Measurements from ENCODE around the gene ELAVL2. TPM values are rescaled to one million over a fixed set of nuclear protein-coding genes. Genes with fewer than 3 reads are reported as not detected.

Gene ELAVL2
- total RNA-seq, 1 experiment from 2014 or later = 16.8 TPM

GRCh38 chr9:23825700-23826099 lies 340 bp downstream of the ELAVL2 start:
- Histone ChIP-seq H3K79me2 (ENCODE audit: insufficient read depth, low read length) (no peaks in the 10 kb centered on the region; the same call in 1 of the 2 replicates), H3K79me1 (ENCODE audit: insufficient read depth, low read depth, low read length, poor library complexity, severe bottlenecking) (no peaks in the 10 kb centered on the region), H4K8ac (replicated peaks; ENCODE audit: insufficient read length, low read depth, low read length) (no peak overlapping the region), H4K91ac (ENCODE audit: insufficient read length, low read depth, low read length) (no peak overlapping the region), H3K9ac (ENCODE audit: extremely low read depth, insufficient read length, low read length) (peak overlapping the region; percentile 23), H2BK20ac (ENCODE audit: low read depth, low read length, poor library complexity, severe bottlenecking) (no peak overlapping the region), H2BK5ac (ENCODE audit: insufficient read length, low read length) (no peak overlapping the region), H3K23me2 (ENCODE audit: insufficient read length, low read depth, low read length, poor library complexity, severe bottlenecking) (peaks cover 50% of the 10 kb centered on the region), H3K27me3 (ENCODE audit: insufficient read depth, low read length) (peaks cover 14% of the 10 kb centered on the region), H2AFZ (ENCODE audit: low read length) (no peak overlapping the region), H2AK5ac (ENCODE audit: insufficient read length, low read length) (no peak overlapping the region), H2BK12ac (ENCODE audit: insufficient read length, low read depth, low read length) (no peak overlapping the region), H3K4me2 (ENCODE audit: insufficient read depth, insufficient read length, low read length) (peak overlapping the region; percentile 98), H3K4ac (ENCODE audit: low read depth, low read length) (no peak overlapping the region), H3K23ac (ENCODE audit: insufficient read length, low read depth, low read length) (no peak overlapping the region), H3K14ac (ENCODE audit: insufficient read depth, low read length) (no peak overlapping the region), H4K20me1 (ENCODE audit: control insufficient read depth, insufficient read depth, insufficient read length) (no peaks in the 10 kb centered on the region), H4K5ac (ENCODE audit: insufficient read length, low read depth, low read length) (no peak overlapping the region), H3K4me1 (ENCODE audit: insufficient read depth, low read length) (peaks cover 8% of the 10 kb centered on the region; the same call in 1 of the 2 replicates), H2BK15ac (ENCODE audit: low read depth, low read length) (no peak overlapping the region), H3K18ac (ENCODE audit: insufficient read length, low read depth, low read length) (no peak overlapping the region), H3K9me3 (ENCODE audit: control insufficient read depth, low read depth, low read length) (no peaks in the 10 kb centered on the region), H3T11ph (ENCODE audit: low read length) (no peak overlapping the region), H2BK120ac (ENCODE audit: low read depth, low read length, poor library complexity, severe bottlenecking) (no peak overlapping the region), H3K56ac (ENCODE audit: insufficient read length, low read depth, low read length) (no peak overlapping the region), H3K27ac (ENCODE audit: insufficient read length, low read depth, low read length) (no peak overlapping the region)
- Mint-ChIP-seq H3K27ac (no peak overlapping the region), H3K4me1 (peaks cover 20 to 27% of the 10 kb centered on the region in 2 experiments), H3K36me3 (ENCODE audit: insufficient read depth in 1 of 3, low read depth in 3 of 3) (no peaks in the 10 kb centered on the region; a peak in 1 of 7 replicates), H3K9me3 (no peaks in the 10 kb centered on the region; a peak in 1 of 5 replicates), H3K27me3 (ENCODE audit: low read depth) (peaks cover 37% of the 10 kb centered on the region), H3K4me3 (no peak overlapping the region)
- DNase-seq = no peak
- WGBS (ENCODE audit: extremely low coverage, insufficient read length, low lambda C conversion rate) = no CpG with 5 or more reads among the region's 12 CpGs
- no peak for TF ChIP-seq CTCF (conservative IDR thresholded peaks at IDR 0.05)
